A549 (cell line): ENCODE results near the gene ZNF747. TPM values are rescaled to one million over a fixed set of nuclear protein-coding genes. Genes with fewer than 3 reads are reported as not detected.

Source experiments
- ATAC-seq, 2 experiments: fragments of 200-7000 bp in 1 of 2; fragments of >200 bp in 1 of 2; cut with Nextera tagmentation in 1 of 2; cut with Tn5 transposase in 1 of 2; 3 replicates each; pipeline versions ENCODE4 v1.8.0 to v1.9.1; 2018 to 2020; ENCODE audit warnings: mild to moderate bottlenecking in 1 of 2, moderate library complexity in 1 of 2
- CTCF ChIA-PET: fragments of 300-600 bp; sonication (Branson Sonifier 250); formaldehyde crosslinking; extraction: SDS; loops from one replicate; lab custom pipeline; 2021; ENCODE audit warnings: antibody characterized with exemption, inconsistent platforms; lab: Yijun Ruan, JAX
- POLR2A ChIA-PET: fragments of 350-600 bp; formaldehyde crosslinking; extraction: SDS; loops from one replicate; lab custom pipeline; 2021; ENCODE audit warnings: antibody characterized with exemption, inconsistent platforms; lab: Yijun Ruan, JAX
- DNase-seq, 2 experiments: peaks; one replicate each; pipeline versions ENCODE4 v3.0.0 to v3.0.0-alpha.2; 2011 to 2016; ENCODE audit warnings: low read depth in 1 of 2, low spot score in 1 of 2
- FAIRE-seq: peaks from 2 replicates; lab custom pipeline; 2011; peaks lifted over from hg19 to GRCh38; lab: Jason Lieb, UNC
- H3K27ac ChIP-seq, 2 experiments: fragments of >200 bp; sonication (Bioruptor Twin); formaldehyde crosslinking; 3 replicates each; pipeline ENCODE4 v1.5.1; 2016 to 2017
- H3K4me1 ChIP-seq: fragments of >200 bp; sonication (Bioruptor Twin); formaldehyde crosslinking; 3 replicates; pipeline ENCODE4 v1.6.1; 2016
- H3K4me2 ChIP-seq: fragments of >200 bp; sonication (Bioruptor Twin); formaldehyde crosslinking; 3 replicates; pipeline ENCODE4 v1.6.1; 2016
- H3K4me3 ChIP-seq: fragments of >200 bp; sonication (Bioruptor Twin); formaldehyde crosslinking; 3 replicates; pipeline ENCODE4 v1.5.1; 2016
- H3K9me3 ChIP-seq: fragments of >200 bp; sonication (Bioruptor Twin); formaldehyde crosslinking; 3 replicates; pipeline ENCODE4 v1.6.1; 2016
- CBX8 ChIP-seq: fragments of 200-600 bp; sonication (generic); IDR thresholded peaks from 2 replicates; pipeline ENCODE4 v1.6.1; 2016
- CHD4 ChIP-seq: fragments of 200-600 bp; sonication (generic); IDR thresholded peaks from 2 replicates; pipeline ENCODE4 v1.6.1; 2016; ENCODE audit warnings: antibody characterized with exemption, mild to moderate bottlenecking, borderline replicate concordance
- GATA3 ChIP-seq: IDR thresholded peaks from 2 replicates; pipeline ENCODE4 v1.6.1; 2012; ENCODE audit warnings: borderline replicate concordance
- HDAC2 ChIP-seq: fragments of 200-600 bp; sonication (generic); IDR thresholded peaks from 2 replicates; pipeline ENCODE4 v1.6.1; 2016
- HOXA7 ChIP-seq: fragments of 250-450 bp; sonication (Bioruptor Pico); IDR thresholded peaks from 2 replicates; pipeline ENCODE4 v1.5.0; 2020; ENCODE audit warnings: mild to moderate bottlenecking, moderate library complexity
- HOXB5 ChIP-seq: fragments of 250-450 bp; sonication (Bioruptor Pico); IDR thresholded peaks from 2 replicates; pipeline ENCODE4 v1.5.0; 2020; ENCODE audit warnings: mild to moderate bottlenecking, moderate library complexity
- JUNB ChIP-seq: fragments of >200 bp; sonication (Bioruptor Twin); formaldehyde crosslinking; IDR thresholded peaks from 2 replicates; pipeline ENCODE4 v1.6.1; 2016
- KDM1A ChIP-seq: fragments of 200-600 bp; sonication (generic); IDR thresholded peaks from 2 replicates; pipeline ENCODE4 v1.6.1; 2016; ENCODE audit warnings: low read depth, mild to moderate bottlenecking
- MAZ ChIP-seq: fragments of 150-350 bp; IDR thresholded peaks from 2 replicates; pipeline ENCODE4 v1.6.1; 2014; ENCODE audit warnings: antibody characterized with exemption, low read depth, low read length, borderline replicate concordance
- MYC ChIP-seq: IDR thresholded peaks from 2 replicates; pipeline ENCODE4 v1.6.1; 2012; ENCODE audit warnings: mild to moderate bottlenecking, inconsistent platforms, low read length, improper control_type of control experiment, borderline replicate concordance
- POLR2A ChIP-seq: IDR thresholded peaks from 2 replicates; pipeline ENCODE4 v1.6.1; 2012; ENCODE audit warnings: mild to moderate bottlenecking, low read length
- RAD21 ChIP-seq, 2 experiments: fragments of >200 bp in 1 of 2; sonication (Bioruptor Twin) in 1 of 2; formaldehyde crosslinking in 1 of 2; IDR thresholded peaks in 1 of 2; conservative IDR thresholded peaks in 1 of 2; 2 replicates in 1 of 2; 3 replicates in 1 of 2; pipeline ENCODE4 v1.6.1; 2012 to 2018; ENCODE audit warnings: inconsistent platforms in 1 of 2
- SMC3 ChIP-seq: fragments of >200 bp; sonication (Bioruptor Twin); formaldehyde crosslinking; IDR thresholded peaks from 3 replicates; pipeline ENCODE4 v1.6.1; 2018; ENCODE audit warnings: inconsistent platforms
- TFCP2L1 ChIP-seq: fragments of 250-450 bp; sonication (Bioruptor Pico); IDR thresholded peaks from 2 replicates; pipeline ENCODE4 v1.5.0; 2021; ENCODE audit warnings: mild to moderate bottlenecking
- TP53 ChIP-seq: fragments of 250-450 bp; sonication (Bioruptor Pico); IDR thresholded peaks from 2 replicates; pipeline ENCODE4 v1.5.0; 2021; ENCODE audit warnings: mild to moderate bottlenecking, moderate library complexity
- ZSCAN20 ChIP-seq: fragments of 250-450 bp; sonication (Bioruptor Pico); IDR thresholded peaks from 2 replicates; pipeline ENCODE4 v1.8.0; 2022; ENCODE audit warnings: mild to moderate bottlenecking, moderate library complexity
- WGBS: methylation state at CpG from one replicate; pipeline ENCODE4 v1.1.6; 2017; ENCODE audit errors: missing lambda C conversion rate; 5-methylcytosine and 5-hydroxymethylcytosine counted together
- polyA plus RNA-seq, 4 experiments: library from polyadenylated mRNA; depleted of rRNA in 3 of 4; stranded (reverse); fragments of >200 nt; fragmentation: RNase III in 1 of 4; extraction: RNeasy Plus Mini Kit Qiagen cat#74134 plus additional on column Dnase treatment in 1 of 4; gene quantifications; 2 replicates in 3 of 4; 3 replicates in 1 of 4; pipeline ENCODE4 v1.2.3, GENCODE V29; 2011 to 2017
- TF ChIP-seq, protein P1 (sequence below): fragments of >200 bp; sonication (Bioruptor Twin); formaldehyde crosslinking; IDR thresholded peaks from 2 replicates; pipeline ENCODE4 v1.6.1; 2016
- TF ChIP-seq, protein P2 (sequence below): IDR thresholded peaks from 2 replicates; pipeline ENCODE4 v1.6.1; 2012
- TF ChIP-seq, protein P3 (sequence below): IDR thresholded peaks from 2 replicates; pipeline ENCODE4 v1.6.1; 2012; ENCODE audit warnings: low read depth, borderline replicate concordance
- TF ChIP-seq, protein P4 (sequence below): IDR thresholded peaks from 2 replicates; pipeline ENCODE4 v1.6.1; 2012
- TF ChIP-seq, protein P5 (sequence below): fragments of 450-650 bp; IDR thresholded peaks from 2 replicates; pipeline ENCODE4 v1.6.1; 2014; ENCODE audit warnings: antibody characterized with exemption
- TF ChIP-seq, protein P6 (sequence below): fragments of 250-450 bp; sonication (Bioruptor Pico); IDR thresholded peaks from 2 replicates; pipeline ENCODE4 v1.5.0; 2020; ENCODE audit warnings: low read depth, mild to moderate bottlenecking, moderate library complexity

Gene ZNF747
- polyA plus RNA-seq, 2 of the 4 experiments (the other 2 are of a cell fraction): 4.8 to 5.0 TPM

DNA sequence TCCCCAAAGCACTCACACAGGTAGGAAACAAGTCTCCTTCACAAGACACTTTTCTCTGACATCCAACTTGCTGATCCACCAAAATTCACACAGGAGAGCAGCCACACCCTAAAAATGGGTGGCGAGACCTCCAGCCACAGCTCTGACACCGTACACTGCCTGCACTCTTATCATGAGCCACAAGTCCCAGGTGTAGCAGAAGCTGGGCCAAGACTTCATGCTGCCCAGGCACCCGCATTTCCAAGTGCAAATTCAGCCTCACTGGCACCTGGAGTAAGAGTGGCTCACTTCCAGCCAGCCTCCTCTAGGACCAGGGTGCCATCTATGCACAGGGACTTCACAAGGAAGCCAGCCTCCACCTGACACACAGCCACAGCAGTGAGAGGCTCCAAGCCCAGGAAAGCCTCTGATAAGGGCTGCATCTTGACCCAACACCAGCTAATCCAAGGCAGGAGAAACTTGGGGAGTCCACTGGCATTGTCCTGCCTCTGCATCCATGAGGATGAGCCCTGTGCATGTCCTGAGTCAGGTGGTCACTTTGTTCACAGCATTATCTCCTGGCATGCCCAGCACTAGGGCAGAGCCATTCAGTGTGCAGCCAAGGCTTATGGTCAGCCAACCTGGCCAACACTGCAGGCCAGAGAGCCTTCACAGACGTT, 5.7 kb downstream of the ZNF747 start:
- TF ChIP-seq, protein P1, sequence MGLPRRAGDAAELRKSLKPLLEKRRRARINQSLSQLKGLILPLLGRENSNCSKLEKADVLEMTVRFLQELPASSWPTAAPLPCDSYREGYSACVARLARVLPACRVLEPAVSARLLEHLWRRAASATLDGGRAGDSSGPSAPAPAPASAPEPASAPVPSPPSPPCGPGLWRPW: no peak
- peak; percentile 24 for TF ChIP-seq POLR2A
- FAIRE-seq (no peak), DNase-seq (no peak), ATAC-seq (no peak)
- Histone ChIP-seq H3K4me2 (no peak overlapping the region), H3K4me3 (no peak overlapping the region), H3K9me3 (no peaks in the 10 kb centered on the region), H3K27ac (no peak overlapping the region), H3K4me1 (peaks cover 19% of the 10 kb centered on the region)
- 87% methylated on average over 4 of the region's 4 CpGs for WGBS
- ChIA-PET CTCF (interaction anchor here (0.8 to 5.0 kb wide), 4 partner anchors 86 to 437 kb away, joined by 3 to 19 read pairs (median 4); partner anchors contain the start of genes DCTPP1 and TBX6), POLR2A (interaction anchor here (2.5 kb wide), 1 partner anchor 29 kb away, joined by 9 read pairs; the partner anchor contains the start of gene ZNF764)

DNA sequence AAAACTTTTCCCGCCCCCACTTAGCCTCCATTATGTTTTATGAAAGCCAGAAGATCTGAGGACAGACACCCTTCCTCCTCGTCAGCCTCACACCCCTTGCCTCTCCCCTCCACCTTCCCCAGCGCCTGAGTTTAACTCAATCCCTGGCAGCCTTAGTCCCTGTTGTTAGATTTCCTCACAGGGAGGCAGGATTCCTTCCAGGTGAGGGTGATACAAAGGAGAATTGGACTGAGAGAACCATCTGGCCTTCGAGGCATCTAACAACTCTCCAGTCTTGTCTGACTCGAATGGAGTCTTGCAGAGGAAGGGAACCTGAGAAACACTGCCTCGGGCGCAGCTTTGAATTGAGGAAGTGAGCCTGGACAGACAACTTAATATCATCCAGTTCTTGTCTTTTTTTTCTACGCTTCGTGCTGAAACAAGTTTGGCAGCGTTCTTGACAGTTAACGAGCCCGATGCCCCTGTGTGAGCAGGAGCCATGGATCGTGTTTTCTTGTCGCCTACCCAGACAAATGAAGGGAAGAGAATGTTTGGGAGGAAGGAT, 7.0 kb downstream of the ZNF747 start:
- H3K4me2 ChIP-seq: peak overlapping the region; percentile 81
- CTCF ChIA-PET: interaction anchor here (0.9 to 5.0 kb wide), 5 partner anchors 34 to 123 kb away, joined by 3 to 19 read pairs (median 4); partner anchors contain the start of genes DCTPP1 and PRR14
- DNase-seq: no peak
- WGBS: 63% methylated on average over 14 of the region's 14 CpGs
- H3K27ac ChIP-seq: peak overlapping the region; percentile 96 to 98
- no peak for TF ChIP-seq JUNB
- TF ChIP-seq, protein P2, sequence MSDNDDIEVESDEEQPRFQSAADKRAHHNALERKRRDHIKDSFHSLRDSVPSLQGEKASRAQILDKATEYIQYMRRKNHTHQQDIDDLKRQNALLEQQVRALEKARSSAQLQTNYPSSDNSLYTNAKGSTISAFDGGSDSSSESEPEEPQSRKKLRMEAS: 0 out of 2 replicates have a peak, but pooled peaks have one; percentile 2
- no peak for TF ChIP-seq ZSCAN20 (CRISPR knock-in tag)
- TF ChIP-seq POLR2A: 0 out of 2 replicates have a peak, but pooled peaks have one; percentile 28
- 0 out of 2 replicates have a peak, but pooled peaks have one; percentile 1 for TF ChIP-seq MAZ
- no peak for TF ChIP-seq HOXB5 (CRISPR knock-in tag)
- TF ChIP-seq SMC3: no peak
- no peak for TF ChIP-seq TP53 (CRISPR knock-in tag)
- TF ChIP-seq, protein P3, sequence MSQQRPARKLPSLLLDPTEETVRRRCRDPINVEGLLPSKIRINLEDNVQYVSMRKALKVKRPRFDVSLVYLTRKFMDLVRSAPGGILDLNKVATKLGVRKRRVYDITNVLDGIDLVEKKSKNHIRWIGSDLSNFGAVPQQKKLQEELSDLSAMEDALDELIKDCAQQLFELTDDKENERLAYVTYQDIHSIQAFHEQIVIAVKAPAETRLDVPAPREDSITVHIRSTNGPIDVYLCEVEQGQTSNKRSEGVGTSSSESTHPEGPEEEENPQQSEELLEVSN: peak; percentile 71
- no peak for ATAC-seq
- H3K4me1 ChIP-seq: peaks cover 18% of the 10 kb centered on the region
- FAIRE-seq: no peak
- H3K4me3 ChIP-seq: peak overlapping the region; percentile 22
- H3K9me3 ChIP-seq: no peaks in the 10 kb centered on the region
- POLR2A ChIA-PET: interaction anchor here (0.7 to 3.1 kb wide), 17 partner anchors 8 to 132 kb away, joined by 3 to 17 read pairs (median 4); partner anchors contain the start of genes DCTPP1, FBRS, ZNF48 and ZNF688

DNA sequence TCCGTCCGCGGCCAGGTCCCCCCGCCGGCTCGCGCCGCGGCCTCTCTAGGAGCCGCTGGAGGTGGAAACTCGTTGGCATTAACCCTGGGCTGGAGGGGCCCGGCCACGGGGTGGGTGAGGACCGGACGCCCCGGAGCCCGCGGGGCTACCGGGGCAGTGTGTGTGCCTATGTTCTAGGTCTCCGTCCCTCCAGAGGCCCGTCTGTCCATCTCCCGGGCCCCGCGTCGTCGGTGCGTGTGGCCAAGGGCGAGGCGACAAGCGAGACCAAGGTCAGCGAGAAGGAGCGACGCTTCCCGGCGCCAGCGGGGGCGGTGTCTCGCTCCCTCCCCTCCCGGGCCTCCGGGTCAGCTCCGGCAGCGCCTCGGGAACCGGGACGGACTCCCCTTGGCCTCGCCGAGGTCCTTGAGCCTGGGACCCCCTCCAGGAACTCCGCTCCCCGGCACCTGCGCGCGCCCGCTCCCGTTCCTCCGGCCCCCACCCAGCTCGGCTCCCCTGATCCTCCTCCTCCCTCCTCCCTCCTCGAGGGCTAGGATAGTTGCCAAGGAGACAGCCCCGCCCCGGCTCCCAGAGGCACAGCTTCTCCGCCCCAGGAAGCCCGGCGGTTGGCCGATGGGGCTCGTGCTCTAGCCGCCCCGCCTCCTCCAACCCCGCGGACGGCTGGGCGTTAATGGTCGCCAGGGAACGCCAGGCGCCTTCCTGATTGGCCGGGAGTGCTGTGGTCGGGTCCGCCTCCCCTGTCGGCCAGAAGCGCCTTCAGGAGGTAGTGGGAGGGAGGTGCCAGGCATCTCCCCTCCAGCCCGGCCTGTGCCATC, 7.6 kb downstream of the ZNF747 start:
- Histone ChIP-seq H3K4me3 (peak overlapping the region; percentile 85), H3K9me3 (no peaks in the 10 kb centered on the region), H3K27ac (peak overlapping the region; percentile 96 to 98), H3K4me1 (peaks cover 24% of the 10 kb centered on the region), H3K4me2 (peak overlapping the region; percentile 81)
- ChIA-PET CTCF (interaction anchor here (0.9 to 1.6 kb wide), 5 partner anchors 13 to 124 kb away, joined by 3 to 6 read pairs (median 3); partner anchors contain the start of gene PRR14), POLR2A (interaction anchor here (0.6 to 3.1 kb wide), 18 partner anchors 9 to 132 kb away, joined by 3 to 17 read pairs (median 4); partner anchors contain the start of genes DCTPP1, FBRS, SEPHS2 and ZNF48)
- peak; percentile 97 for DNase-seq
- peak; percentile 51 for FAIRE-seq
- ATAC-seq: peak; percentile 91 to 95
- WGBS: 0% methylated on average over 28 of the region's 79 CpGs
- no peak for TF ChIP-seq HOXA7 (CRISPR knock-in tag)
- TF ChIP-seq, protein P4, sequence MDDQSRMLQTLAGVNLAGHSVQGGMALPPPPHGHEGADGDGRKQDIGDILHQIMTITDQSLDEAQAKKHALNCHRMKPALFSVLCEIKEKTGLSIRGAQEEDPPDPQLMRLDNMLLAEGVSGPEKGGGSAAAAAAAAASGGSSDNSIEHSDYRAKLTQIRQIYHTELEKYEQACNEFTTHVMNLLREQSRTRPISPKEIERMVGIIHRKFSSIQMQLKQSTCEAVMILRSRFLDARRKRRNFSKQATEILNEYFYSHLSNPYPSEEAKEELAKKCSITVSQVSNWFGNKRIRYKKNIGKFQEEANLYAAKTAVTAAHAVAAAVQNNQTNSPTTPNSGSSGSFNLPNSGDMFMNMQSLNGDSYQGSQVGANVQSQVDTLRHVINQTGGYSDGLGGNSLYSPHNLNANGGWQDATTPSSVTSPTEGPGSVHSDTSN: peak; percentile 34
- no peak for TF ChIP-seq SMC3
- no peak for TF ChIP-seq KDM1A
- TF ChIP-seq POLR2A: peak; percentile 12
- TF ChIP-seq, protein P5, sequence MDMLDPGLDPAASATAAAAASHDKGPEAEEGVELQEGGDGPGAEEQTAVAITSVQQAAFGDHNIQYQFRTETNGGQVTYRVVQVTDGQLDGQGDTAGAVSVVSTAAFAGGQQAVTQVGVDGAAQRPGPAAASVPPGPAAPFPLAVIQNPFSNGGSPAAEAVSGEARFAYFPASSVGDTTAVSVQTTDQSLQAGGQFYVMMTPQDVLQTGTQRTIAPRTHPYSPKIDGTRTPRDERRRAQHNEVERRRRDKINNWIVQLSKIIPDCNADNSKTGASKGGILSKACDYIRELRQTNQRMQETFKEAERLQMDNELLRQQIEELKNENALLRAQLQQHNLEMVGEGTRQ: peak; percentile 56
- TF ChIP-seq, protein P2: peak; percentile 17; the same call in 1 of the 2 replicates
- TF ChIP-seq CHD4: no peak
- TF ChIP-seq TFCP2L1: peak; percentile 55; the same call in 1 of the 2 replicates
- no peak; the same call in 1 of the 2 replicates for TF ChIP-seq MYC
- TF ChIP-seq GATA3: peak; percentile 23; the same call in 1 of the 2 replicates
- TF ChIP-seq HDAC2: no peak
- TF ChIP-seq RAD21 (conservative IDR thresholded peaks at IDR 0.05 in 1 of 2, IDR thresholded peaks at IDR 0.05 in 1 of 2): peak in 1 of 2 experiments; percentile 25; a peak in 1 of 5 replicates
- TF ChIP-seq, protein P3: 0 out of 2 replicates have a peak, but pooled peaks have one; percentile 33
- TF ChIP-seq, protein P6, sequence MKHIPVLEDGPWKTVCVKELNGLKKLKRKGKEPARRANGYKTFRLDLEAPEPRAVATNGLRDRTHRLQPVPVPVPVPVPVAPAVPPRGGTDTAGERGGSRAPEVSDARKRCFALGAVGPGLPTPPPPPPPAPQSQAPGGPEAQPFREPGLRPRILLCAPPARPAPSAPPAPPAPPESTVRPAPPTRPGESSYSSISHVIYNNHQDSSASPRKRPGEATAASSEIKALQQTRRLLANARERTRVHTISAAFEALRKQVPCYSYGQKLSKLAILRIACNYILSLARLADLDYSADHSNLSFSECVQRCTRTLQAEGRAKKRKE (CRISPR knock-in tag): no peak
- TF ChIP-seq CBX8: no peak
- peak; percentile 68; the same call in 1 of the 2 replicates for TF ChIP-seq TP53 (CRISPR knock-in tag)
- TF ChIP-seq MAZ: peak; percentile 43; the same call in 1 of the 2 replicates
